Stimulated activated CD4-positive, alpha-beta T cell treated with anti-CD3 and anti-CD28 coated beads, Interleukin-4, amount 100 ng/mL, for 24 hours (primary cell): ENCODE data around the gene RARB.

Experiments used
- DNase-seq: peaks from one replicate; pipeline ENCODE4 v3.0.0-alpha.2; 2020

Gene RARB

GRCh38 chr3:25423780-25424588 is 4.1 kb upstream of the RARB start:
- no peak for DNase-seq

GRCh38 chr3:25424614-25425013 is 3.4 kb upstream of the RARB start:
- DNase-seq, result no peak

- DNase-seq, result no peak
These were observed 1.7 kb upstream of the RARB start for GRCh38 chr3:25426408-25426807.

GRCh38 chr3:25427155-25427554 is 908 bp upstream of the RARB start:
- DNase-seq, result no peak

GRCh38 chr3:25427563-25427941 is 511 bp upstream of the RARB start:
- DNase-seq, result no peak

- DNase-seq, result no peak
These were observed 799 bp downstream of the RARB start for GRCh38 chr3:25428789-25429335.

GRCh38 chr3:25429361-25430286 is 1.6 kb downstream of the RARB start:
- no peak for DNase-seq

GRCh38 chr3:25430287-25430934 is 2.3 kb downstream of the RARB start:
- DNase-seq, result no peak

GRCh38 chr3:25430935-25431770 is 3.1 kb downstream of the RARB start:
- no peak for DNase-seq

- DNase-seq, result no peak
These were observed 4.2 kb downstream of the RARB start for GRCh38 chr3:25432176-25432720.

- no peak for DNase-seq
These were observed 5.0 kb downstream of the RARB start for GRCh38 chr3:25433106-25433505.

GRCh38 chr3:25433868-25434267 is 5.8 kb downstream of the RARB start:
- no peak for DNase-seq

- DNase-seq, result no peak
These were observed 9.9 kb downstream of the RARB start for GRCh38 chr3:25437953-25438352.

- DNase-seq, result no peak
These were observed 10.9 kb downstream of the RARB start for GRCh38 chr3:25438791-25439555.

- peak; percentile 12 for DNase-seq
These were observed 13.3 kb downstream of the RARB start for GRCh38 chr3:25441234-25441856.

GRCh38 chr3:25442486-25442885 is 14.4 kb downstream of the RARB start:
- no peak for DNase-seq

- no peak for DNase-seq
These were observed 16.2 kb downstream of the RARB start for GRCh38 chr3:25444273-25444672.

- DNase-seq, result no peak
These were observed 17.7 kb downstream of the RARB start for GRCh38 chr3:25445731-25446130.

- no peak for DNase-seq
These were observed 19.2 kb downstream of the RARB start for GRCh38 chr3:25447285-25447684.

- DNase-seq, result no peak
These were observed 19.9 kb downstream of the RARB start for GRCh38 chr3:25447925-25448324.
